ENCODE measurements around the gene RPL13.

RPL13 gene

DNA sequence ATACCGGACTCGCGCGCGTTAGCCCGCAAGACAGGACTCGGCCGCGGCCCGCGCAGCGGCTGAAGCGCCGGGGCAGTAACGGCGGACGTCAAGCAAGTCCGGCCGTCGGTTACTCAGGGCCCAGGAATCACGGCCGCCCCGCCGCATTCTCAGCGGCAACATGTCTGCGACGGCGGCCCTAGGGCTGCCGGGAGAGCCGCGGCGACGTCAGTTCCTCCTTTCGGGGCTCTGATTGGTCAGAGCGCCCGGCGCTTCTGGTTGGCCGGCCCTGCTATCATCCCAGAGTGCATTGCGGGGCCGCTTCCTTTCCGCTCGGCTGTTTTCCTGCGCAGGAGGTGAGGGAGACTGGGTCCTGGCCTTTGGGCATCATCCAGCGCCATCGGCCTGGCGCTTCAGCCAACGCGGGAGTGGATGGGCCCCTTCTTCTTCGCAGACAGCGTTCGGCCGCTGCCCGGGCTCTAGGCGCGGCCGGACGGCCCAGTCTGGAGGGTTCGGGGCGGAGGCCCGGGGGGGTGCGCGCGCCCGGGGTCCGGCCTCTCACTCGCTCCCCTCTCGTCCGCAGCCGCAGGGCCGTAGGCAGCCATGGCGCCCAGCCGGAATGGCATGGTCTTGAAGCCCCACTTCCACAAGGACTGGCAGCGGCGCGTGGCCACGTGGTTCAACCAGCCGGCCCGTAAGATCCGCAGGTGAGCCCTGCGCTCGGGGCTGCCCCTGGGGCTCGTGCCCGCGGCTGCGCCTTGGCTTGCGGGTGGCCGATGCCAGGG lies at the start of gene RPL13:
Gene RPL13 (plus strand): TSS at position 305 of the 764 bp plus-strand sequence. CDS start 278 bp downstream, at position 583.
- FAIRE-seq = no peak

DNA sequence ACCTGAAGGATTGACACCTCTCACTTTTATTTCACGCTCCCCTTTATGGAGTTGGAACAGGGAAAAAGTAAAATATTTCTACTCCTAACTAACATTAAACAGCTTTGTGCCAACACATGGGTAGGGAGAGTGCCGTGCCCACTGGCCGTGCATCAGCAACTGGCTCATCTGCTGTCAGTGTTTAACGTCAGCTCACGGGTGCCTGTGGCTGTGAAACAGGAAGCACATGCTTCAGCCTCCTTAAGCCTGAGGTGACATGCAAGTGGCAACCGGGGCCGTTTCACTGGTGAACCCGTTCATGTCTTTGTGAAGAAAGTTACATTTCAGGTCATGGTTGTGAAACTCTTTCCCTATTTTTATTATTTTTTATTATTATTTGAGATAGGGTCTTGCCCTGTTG lies 49.1 kb upstream of the RPL13 start:
- FAIRE-seq = no peak

DNA sequence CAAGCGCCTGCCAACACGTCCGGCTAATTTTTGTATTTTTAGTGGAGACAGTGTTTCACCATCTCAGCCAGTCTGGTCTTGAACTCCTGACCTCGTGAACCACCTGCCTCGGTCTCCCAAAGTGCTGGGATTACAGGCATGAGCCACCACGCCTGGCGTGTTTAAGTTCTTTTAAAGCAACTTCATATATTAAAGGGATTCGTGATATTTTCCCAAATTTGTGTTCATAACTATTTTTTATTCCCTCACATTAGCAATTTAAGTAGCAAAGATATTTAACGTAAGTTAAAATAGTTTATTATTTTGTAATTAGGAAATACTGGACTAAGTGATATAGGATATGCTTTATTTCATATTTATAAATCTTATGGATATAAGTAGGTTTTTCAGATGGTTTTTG lies 48.0 kb upstream of the RPL13 start:
- no peak for FAIRE-seq

DNA sequence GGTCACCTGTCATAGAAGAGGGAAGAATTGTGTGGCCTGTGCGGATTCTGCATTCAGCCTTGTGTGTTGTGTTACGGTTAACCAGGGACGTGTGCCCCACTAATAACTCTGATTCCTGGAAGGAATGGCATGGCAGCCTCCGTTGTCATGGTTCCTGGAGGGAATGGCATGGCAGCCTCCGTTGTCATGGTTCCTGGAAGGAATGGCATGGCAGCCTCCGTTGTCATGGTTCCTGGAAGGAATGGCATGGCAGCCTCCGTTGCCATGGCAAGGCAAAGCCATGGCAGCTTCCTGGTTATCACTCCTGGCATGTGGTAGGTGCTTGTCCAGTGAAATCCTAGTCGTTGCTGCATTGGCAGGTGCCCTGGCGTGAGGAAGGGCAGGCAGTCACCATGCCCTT lies 43.4 kb upstream of the RPL13 start:
- FAIRE-seq = no peak

DNA sequence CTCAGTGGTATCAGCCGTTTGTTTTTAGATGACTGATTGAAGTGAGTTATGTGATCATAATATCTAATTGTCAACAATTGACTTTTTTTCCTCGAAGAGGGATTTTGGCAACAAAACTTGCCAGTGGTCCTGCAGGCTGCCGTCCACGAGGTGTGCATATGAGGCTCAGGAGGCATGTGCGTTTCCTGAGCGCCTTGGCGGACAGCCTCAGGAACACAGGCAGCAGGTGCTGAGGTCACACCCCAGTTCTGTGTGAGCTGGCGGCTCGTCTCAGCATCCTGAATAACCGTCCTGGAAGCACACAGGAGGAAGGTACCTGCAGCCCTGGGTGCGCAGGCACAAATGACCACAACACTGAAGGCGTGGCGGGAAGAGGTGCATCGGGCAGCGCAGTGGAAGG lies 40.6 kb upstream of the RPL13 start:
- no peak for FAIRE-seq

DNA sequence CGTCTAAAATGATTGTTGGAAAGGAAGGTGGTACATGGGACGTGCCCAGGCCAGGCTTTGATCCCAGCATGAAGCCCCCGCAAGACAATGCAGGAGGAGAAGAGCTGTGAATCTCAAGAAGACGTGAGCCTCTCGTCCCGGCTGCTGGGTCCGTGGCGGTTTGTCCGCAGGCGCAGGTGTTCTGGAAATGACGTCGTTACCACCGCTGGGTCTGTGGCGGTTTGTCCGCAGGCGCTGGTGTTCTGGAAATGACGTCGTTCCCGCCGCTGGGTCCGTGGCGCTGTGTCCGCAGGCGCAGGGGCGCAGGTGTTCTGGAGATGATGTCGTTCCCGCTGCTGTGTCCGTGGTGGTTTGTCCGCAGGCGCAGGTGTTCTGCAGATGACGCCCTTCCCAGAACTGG lies 38.2 kb upstream of the RPL13 start:
- FAIRE-seq = no peak

DNA sequence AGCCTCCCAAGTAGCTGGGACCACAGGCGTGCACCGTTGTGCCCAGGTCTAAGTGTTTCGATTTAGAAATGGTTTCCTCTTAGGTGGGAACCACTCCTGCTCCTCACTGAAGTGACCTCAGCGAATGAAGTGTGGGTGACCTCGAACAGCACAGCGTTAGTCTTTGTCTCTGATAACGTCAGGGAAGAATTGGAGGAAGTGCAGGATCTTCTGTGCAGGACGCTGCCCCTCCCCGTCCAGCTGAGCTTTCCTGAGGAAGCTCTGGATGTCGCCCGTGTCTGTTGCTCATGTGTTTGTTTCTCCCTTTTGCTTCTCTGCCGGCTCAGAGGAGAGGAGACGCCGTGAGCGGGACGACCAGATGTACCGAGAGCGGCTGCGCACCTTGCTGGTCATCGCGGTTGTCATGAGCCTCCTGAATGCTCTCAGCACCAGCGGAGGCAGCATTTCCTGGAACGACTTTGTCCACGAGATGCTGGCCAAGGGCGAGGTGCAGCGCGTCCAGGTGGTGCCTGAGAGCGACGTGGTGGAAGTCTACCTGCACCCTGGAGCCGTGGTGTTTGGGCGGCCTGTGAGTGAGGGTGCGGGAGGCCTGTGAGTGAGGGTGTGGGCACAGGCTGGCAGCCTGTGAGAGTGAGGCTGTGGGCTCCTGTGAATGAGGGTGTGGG lies 36.7 kb upstream of the RPL13 start:
- FAIRE-seq = no peak

DNA sequence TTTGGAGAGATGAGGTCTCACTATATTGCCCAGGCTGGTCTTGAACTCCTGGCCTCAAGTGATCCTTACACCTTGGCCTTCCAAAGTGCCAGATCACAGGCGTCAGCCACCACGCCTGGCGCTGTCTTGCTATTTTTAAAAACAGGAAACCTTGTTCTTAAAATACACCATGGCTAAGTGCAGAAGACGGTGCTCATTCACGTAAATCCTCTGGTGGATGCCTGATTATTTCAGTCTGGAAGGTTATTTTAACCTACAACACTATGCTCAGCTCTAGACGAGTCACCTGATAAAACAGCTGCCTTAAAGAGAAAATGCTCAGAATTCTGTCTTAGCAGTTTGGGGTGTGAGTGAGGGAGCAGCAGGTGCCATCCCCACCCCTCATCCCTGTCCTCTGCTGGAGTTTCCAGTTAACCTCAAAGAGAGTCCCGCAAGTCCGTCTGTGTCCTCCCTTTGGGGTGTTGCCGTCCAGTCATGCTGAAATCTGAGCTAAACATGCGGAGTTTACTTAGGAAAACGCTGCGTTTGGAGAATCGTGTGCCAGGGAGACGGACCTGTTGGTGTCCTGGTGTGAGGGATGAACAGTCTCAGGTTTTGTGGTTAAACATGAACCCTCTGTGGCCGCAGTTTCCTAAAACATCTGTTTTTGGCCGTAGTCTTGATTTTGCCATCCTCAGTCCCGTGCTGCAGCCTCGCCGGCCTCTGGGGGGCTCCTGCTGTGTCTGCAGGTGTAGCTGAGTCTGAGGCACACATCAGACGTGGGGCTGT lies 35.2 kb upstream of the RPL13 start:
- no peak for FAIRE-seq

DNA sequence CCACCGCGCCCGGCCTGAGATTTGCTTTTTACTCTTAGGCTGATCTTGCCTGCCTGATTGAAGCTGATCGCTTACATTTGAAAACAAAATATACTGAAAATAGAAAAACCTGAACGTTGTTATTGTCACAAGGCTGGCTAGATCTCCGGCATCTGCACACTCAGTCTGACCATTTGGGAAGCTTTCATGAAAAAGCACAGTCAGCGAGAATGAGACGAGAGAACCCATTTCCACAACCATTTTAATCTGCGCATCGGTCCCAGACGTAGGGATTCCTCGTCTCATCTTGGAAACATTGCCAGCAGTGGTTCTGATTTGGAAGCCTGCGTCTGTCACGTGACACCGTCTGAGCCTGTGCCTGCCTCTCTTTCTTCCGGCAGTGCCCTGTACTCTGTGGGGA lies 31.4 kb upstream of the RPL13 start:
- no peak for FAIRE-seq

DNA sequence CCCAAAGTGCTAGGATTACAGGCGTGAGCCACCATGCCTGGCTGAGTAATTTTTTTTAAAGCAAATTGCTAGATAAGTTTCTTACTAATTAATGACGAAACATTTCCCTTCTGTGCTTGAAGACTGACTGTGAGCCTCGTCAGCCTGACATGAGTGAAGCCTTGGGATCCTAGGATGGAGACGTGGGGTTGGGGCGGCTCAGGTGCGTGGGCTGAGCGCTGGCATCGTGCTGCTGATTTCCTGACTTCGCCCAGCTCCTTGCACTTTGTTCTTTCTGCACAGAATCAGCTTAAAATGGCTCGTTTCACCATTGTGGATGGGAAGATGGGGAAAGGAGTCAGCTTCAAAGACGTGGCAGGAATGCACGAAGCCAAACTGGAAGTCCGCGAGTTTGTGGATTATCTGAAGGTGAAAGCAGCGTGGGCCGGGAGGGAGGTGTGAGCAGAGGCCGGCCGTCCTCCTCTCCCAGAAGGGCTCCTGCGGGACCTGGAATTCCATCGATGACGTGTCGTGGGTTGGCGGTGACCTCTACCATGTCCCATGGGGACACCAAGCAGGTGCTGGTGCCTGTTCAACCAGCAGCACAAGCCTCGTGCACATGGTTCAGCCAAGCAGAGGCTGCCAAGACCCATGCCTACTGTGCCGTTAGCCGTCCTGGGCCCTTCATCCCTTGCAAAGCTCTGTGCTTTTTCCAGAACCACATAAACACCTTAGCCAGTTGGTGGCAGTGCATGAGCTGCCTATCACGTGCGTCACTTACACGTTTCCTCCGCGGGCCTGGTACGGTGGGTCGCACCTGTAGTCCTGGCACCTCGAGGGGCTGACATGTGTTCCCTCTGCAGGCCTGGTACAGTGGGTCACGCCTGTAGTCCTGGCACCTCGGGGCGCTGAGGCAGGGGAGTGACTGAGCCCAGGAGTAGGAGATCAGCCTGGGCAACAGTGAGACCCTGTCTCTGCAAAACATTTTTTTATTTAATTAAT lies 29.8 kb upstream of the RPL13 start:
- FAIRE-seq = no peak

DNA sequence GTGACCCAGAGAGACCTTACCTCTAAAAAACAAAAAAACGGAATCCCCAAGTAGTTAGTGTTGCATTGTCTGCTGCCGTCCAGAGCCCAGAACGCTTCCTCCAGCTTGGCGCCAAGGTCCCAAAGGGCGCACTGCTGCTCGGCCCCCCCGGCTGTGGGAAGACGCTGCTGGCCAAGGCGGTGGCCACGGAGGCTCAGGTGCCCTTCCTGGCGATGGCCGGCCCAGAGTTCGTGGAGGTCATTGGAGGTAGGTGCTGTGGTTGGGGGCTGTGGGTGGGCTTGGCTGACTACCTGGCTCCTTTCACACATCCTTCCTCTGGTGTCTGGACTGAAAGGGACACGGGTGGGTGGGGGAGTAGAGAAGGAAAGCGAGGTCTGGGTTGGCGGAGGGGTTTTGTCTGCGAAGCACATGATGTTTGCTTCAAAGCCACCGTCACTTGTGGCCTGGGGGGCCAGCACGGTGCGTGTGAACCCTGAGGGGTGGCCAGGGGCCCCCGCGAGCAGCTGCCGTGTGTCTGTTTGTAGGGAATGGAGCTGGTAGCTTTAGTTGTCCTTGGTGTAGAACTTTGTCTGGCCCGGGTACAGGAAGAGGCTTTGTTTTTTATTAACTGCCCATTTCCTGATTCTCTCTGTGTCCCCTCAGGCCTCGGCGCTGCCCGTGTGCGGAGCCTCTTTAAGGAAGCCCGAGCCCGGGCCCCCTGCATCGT lies 28.5 kb upstream of the RPL13 start:
- FAIRE-seq = no peak

DNA sequence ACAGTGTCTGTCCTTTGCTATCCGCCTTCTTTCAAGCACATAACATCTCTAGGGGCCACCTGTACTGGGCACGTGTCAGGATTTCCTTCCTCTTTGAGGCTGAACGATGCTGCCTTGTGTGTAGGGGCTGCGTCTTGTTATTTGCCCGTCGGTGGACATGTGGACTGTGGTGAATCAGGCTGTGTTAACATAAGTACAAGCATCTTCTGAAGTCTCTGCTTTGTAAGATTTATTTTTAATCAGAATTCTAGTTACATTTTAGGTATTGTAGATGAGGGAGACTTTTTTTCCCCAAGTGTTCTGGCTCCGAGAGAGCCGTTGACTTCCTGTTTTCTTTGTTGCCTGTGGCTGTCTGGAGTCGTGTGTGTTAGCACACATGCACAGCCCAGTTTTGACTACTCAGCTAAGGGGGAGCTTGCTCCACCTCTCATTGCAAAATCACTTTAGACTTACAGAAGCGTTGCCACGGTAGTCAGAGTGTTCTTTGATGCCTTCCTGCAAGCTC lies 26.2 kb upstream of the RPL13 start:
- no peak for FAIRE-seq

DNA sequence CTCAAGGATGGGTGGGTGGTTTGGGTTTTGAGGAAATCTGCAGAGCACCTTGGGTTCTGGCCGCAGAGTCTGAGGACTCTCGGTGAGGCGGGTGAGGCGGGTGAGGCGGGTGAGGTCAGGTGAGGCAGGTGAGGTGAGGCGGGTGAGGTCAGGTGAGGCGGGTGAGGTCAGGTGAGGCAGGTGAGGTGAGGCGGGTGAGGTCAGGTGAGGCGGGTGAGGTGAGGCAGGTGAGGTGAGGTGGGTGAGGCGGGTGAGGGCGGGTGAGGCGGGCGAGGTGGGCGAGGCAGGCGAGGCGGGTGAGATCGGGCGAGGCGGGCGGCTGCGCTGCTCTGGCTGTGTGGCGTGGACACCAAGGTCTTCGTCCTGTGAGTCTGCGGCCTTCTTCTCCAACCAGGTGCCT lies 24.1 kb upstream of the RPL13 start:
- FAIRE-seq = no peak

DNA sequence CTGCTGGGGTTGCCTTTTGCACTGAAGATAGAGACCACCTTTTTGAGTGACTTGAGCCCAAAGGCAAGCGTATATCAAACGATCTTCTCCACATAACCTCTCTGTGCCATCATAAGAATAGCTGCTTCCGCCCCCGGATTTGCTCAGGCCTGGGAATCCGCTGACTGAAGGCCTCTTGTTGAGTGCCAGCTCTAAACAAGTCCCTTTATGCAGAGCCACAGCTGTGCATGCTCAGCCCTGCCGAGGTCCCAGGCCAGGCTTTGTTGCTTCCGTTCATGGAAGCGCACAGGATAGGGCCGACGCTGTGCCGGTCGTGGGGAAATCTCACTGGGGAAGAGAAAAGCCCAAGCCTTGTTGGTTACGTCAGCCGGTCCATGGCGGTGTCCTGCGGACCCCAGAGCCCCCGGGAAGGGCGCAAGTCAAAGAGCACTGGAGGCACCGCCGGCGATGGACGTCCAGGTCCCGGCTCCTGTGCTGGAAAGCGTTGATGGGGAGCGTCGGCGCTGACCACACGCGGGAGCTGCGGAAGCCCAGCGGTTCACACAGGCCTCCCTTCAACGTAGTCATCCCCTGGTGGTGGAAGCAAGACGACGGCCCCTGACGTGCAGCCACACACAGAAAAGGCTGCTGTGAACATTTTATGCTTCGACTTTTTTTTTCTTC lies 23.5 kb upstream of the RPL13 start:
- FAIRE-seq = no peak

DNA sequence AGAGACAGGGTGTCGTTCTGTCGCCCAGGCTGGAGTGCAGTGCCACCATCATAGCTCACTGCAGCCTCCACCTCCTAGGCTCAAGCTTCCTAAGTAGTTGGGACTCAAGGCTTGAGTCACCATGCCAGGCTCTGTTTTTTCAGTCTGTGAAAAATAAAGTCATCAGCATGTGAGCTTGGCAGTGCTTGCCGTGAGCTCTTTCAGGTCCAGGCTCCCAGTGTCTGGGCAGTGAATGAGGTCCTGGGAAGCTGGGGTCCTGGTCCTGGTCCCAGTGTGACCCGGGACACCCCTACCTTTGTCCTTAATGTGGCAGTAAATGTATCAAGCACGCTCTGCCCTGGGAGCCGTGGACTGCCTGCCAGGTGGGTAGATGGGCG lies 22.9 kb upstream of the RPL13 start:
- no peak for FAIRE-seq

DNA sequence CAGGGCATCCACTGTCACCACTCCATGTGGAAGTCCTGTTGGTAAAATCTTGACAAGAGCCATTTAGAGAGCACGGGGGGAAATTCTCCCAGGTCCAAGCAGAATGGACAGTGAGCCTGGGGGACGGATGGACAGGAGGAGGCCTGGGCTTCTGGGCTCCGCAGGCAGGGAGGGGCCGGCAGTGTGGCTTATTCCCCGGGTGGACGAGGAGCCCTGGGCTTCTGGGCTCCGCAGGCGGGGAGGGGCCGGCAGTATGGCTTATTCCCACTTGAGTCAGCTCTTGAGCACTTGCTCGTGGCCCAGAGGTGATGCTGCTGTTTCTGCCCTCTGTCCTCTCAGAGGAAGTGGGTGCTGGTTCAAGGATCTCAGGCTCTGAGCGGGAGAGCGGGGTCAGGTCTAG lies 22.2 kb upstream of the RPL13 start:
- FAIRE-seq = no peak

DNA sequence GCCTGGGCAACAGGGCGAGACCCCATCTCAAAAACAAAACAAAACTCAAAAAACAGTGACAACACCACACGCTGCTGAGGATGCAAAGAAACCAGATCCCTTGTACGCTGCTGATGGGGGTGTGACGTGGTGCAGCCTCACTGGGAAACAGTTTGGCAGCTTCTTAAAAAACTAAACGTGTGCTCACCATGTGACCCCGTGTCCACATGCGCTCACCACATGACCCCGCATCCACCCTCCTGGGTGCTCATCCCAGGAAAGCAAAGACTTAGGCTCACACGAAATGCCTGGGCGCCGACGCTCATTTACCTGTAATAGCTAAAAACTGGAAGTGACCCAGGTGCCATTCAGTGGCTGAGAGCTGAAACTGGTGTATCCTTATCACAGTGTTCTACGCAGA lies 19.9 kb upstream of the RPL13 start:
- no peak for FAIRE-seq

DNA sequence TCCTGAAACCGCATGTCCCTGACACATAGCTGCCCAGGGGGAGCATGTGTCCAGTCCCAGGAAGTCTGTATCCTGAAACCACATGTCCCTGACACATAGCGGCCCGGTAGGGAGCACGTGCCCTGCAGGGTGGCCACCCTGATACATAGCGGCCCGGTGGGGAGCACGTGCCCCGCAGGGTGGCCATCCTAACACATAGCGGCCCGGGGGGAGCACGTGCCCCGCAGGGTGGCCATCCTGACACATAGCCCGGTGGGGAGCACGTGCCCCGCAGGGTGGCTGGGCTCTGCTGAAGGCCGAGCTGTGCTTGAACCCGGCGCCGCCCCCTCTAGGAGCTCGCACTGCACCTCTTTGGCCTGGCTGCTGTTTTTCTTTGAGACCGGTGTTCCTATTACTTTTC lies 18.7 kb upstream of the RPL13 start:
- no peak for FAIRE-seq

DNA sequence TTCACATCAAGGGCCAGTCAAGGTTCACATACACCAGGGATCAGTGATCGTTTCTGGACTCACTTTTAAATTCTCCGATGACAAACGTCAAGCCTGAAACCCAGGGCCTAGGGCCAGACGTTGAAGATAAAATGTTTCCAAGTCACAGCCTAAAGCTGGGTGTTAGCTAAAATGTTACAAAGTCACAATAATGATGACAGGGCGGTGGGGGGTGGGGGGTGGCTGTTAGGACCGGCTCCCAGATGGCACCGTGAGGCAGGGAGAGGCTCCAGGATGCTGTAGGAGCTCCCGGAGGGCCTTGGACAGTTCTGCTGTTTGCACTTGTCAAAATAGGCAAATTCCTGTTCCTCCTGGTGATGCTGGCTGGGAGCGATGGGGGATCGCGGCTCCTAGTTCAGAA lies 16.4 kb upstream of the RPL13 start:
- no peak for FAIRE-seq

DNA sequence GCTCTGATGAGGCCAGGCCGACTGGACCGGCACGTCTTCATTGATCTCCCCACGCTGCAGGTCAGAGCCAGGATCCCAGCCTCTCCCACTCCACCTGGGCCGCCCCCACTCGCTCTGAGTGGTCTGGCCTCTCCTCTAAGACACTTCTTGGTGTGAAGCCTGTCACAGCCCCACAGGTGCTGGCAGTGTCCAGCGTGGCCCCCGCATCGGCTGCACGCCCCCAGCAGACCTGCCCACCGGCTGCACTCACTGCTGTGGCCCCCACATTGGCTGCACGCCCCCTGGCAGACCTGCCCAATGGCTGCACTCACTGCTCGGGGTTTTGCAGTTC lies 15.8 kb upstream of the RPL13 start:
- FAIRE-seq = no peak

DNA sequence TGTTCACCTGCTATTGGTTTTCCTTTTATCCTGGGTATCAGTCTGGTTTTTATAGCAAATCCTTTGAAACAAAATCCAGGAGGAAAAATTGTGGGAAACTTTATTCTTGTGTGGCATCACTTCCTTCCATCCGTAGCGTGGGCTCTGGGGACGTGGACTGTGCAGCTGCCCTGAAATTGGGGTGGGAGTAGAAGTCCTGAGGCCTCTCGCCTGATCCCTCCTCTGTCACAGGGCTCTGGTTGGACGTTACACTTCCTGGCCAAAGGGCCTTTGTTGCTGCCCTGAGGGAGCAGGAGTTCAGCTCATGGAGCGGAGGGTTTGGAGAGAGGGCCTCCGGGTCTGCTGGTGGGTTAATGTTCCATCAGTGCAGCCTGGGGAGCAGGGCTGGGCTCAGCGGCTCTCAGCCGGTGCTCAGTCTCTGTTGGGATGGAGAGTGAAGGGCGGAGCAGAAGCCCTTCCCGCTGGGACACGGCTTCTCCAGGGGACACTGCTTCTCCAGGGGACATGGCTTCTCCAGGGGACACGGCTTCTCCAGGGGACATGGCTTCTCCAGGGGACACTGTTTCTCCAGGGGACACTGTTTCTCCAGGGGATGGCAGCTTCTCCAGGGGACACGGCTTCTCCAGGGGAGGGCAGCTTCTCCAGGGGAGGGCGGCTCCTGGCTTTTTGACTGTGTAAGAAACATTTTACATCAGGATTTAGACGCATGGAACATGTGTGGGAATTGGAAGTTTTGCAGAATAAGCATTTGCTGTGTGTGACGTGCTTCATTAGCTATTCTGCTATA lies 15.2 kb upstream of the RPL13 start:
- FAIRE-seq = no peak
